ENCODE results near the gene NGF. TPM values are rescaled to one million over a fixed set of nuclear protein-coding genes. Genes with fewer than 3 reads are reported as not detected.

NGF gene
- total RNA-seq, 2 experiments from 2014 or later: not detected

DNA sequence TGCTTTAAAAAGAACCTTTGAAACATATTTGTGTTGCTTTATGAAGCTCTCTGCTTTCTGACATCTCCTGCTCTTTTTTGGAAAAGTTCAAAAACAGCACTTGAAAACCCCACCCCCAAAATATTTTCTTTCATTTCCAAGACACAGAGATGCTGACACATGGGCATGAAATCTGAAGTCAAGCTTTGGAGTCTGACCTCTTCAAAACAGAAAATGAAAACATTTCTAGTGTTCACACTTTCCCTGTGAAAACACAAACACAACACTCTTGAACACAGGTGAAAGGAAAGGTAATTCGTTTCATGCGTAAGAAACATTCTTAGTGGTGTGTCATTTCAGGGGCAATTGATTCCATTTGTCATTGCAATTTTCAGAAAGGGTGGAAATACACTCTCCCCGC, 10.8 kb downstream of the NGF start:
- no peak overlapping the region for H3K4me3 Mint-ChIP-seq
- H3K4me1 Mint-ChIP-seq: no peaks in the 10 kb centered on the region
- ATAC-seq: no peak
- peaks cover 9% of the 10 kb centered on the region for H3K27me3 Mint-ChIP-seq
- CTCF ChIA-PET: no interaction called here
- H3K27ac Mint-ChIP-seq: no peak overlapping the region
- no peaks in the 10 kb centered on the region for H3K9me3 Mint-ChIP-seq (ENCODE audit: low read depth)
- H3K36me3 Mint-ChIP-seq: no peaks in the 10 kb centered on the region
- no peak for DNase-seq

DNA sequence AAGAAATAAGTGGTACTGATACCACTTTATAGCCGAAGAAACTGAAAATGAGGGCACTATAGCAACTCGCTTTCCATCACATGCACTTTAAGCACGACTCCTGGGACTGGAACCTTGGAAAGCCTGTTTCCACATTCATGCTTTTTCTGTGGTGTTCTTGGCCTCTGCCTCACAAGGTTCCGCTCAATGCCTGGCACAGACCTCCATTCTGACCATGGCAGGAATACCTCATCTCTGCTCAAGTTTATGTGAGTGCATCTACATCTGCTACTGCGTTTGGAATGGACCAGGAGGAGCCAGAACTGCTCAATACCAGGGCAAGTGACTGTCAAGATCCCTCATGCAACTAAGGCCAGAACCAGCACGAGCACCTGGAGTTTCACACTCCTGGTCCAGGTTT, 11.6 kb downstream of the NGF start:
- peaks cover 3% of the 10 kb centered on the region for H3K27me3 Mint-ChIP-seq
- H3K9me3 Mint-ChIP-seq (ENCODE audit: low read depth): no peaks in the 10 kb centered on the region
- H3K4me1 Mint-ChIP-seq: no peaks in the 10 kb centered on the region
- ATAC-seq: no peak
- no peak overlapping the region for H3K27ac Mint-ChIP-seq
- no peak for DNase-seq
- CTCF ChIA-PET: interaction anchor here (0.9 kb wide), 1 partner anchor 143 kb away, joined by 3 read pairs; no protein-coding TSS in a partner anchor
- no peak overlapping the region for H3K4me3 Mint-ChIP-seq
- H3K36me3 Mint-ChIP-seq: no peaks in the 10 kb centered on the region

DNA sequence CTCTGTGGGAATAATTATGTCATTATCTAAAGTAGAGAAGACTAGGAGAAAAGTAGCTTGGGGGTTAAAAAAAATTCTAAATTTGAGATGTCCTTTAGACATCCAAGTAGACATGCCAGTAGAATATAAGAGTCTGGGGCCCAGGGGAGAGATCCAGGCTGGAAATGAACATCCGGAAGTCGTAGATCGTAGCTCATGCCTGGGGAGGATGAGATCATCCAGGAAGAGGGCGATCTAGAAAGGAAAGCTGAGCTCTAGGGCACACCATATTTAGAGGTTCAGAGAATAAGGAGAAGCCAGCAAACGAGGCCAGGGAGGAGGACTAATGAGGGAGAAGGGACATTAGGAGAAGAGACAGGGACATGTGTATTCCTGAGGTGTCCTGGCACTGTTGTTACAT, 12.2 kb downstream of the NGF start:
- Mint-ChIP-seq H3K36me3 (no peaks in the 10 kb centered on the region), H3K27me3 (peaks cover 3% of the 10 kb centered on the region), H3K27ac (no peak overlapping the region), H3K9me3 (ENCODE audit: low read depth) (no peaks in the 10 kb centered on the region), H3K4me3 (no peak overlapping the region), H3K4me1 (no peaks in the 10 kb centered on the region)
- CTCF ChIA-PET: interaction anchor here (0.9 kb wide), 1 partner anchor 144 kb away, joined by 3 read pairs; no protein-coding TSS in a partner anchor
- DNase-seq (no peak), ATAC-seq (no peak)

DNA sequence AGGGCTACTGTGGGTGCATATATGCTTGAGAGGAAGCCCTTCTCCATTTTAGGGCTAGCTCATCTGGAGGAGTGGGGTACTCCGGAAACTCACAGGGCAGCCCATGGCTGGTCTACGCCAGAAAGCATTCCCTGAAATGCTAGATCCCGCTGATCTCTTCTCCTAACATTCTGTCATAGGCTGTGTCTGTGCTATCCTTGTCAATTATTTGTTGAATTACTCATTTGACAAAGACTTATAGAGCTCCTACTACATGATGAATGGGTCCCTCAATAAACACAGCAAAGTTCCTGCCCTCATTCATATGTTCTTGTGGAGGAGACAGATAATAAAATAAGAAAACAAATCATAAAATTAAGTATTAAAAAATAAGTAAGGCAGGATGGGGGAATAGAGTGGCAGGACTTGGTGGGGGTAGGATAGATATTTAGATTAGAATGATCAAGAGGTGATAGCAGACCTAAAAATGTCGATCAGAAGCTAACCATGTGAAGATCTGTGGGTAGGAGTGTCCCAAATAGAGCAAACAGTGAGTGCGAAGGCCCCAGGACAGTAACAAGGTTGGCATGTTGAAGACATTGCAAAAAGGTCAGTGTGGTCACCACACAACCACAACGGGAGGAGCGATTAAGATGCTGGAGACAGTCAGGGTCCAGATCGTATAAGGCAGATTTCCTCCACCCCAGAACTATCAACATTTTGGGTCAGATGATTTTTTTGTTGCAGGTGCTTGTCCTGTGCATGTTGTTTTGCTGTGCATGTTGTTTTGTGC, 13.2 kb downstream of the NGF start:
- no peaks in the 10 kb centered on the region for H3K36me3 Mint-ChIP-seq
- DNase-seq (no peak), ATAC-seq (no peak)
- no peaks in the 10 kb centered on the region for H3K9me3 Mint-ChIP-seq (ENCODE audit: low read depth)
- no peak overlapping the region for H3K4me3 Mint-ChIP-seq
- H3K27ac Mint-ChIP-seq: no peak overlapping the region
- CTCF ChIA-PET: no interaction called here
- H3K4me1 Mint-ChIP-seq: no peaks in the 10 kb centered on the region
- peaks cover 3% of the 10 kb centered on the region for H3K27me3 Mint-ChIP-seq

DNA sequence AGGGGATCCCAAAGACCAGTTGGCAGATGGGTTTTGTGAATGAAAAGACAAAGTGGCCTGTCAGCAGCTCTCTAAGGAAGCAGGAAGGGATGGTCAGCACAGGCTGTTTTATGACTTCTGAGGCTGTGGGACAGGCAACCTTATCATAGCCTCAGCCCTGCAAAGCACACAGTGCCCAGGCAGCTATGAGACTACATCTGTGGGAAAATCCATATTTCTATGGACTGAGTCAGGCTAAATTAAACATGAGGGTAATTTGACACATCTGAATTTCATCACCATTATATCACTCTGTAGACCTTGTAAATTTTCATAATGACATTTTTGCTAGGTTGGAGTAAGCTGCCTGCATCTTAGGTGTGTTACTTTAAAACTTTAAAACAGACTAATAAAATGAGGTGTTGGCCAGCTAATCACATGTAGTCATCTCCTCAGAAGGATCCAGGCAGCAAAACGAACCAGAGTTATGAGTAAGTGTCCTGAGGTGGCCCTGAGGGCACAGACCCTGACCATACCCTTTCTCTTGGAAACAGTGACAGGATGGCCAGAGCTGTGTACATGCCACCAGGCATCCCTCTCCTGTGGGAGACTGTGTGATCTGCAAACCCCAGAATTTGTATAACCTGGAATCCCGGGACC, 14.6 kb downstream of the NGF start:
- H3K4me1 Mint-ChIP-seq: no peaks in the 10 kb centered on the region
- H3K9me3 Mint-ChIP-seq (ENCODE audit: low read depth): no peaks in the 10 kb centered on the region
- peaks cover 3% of the 10 kb centered on the region for H3K27me3 Mint-ChIP-seq
- no peak for DNase-seq
- no peak for ATAC-seq
- no peak overlapping the region for H3K4me3 Mint-ChIP-seq
- no peak overlapping the region for H3K27ac Mint-ChIP-seq
- H3K36me3 Mint-ChIP-seq: no peaks in the 10 kb centered on the region
- CTCF ChIA-PET: no interaction called here

DNA sequence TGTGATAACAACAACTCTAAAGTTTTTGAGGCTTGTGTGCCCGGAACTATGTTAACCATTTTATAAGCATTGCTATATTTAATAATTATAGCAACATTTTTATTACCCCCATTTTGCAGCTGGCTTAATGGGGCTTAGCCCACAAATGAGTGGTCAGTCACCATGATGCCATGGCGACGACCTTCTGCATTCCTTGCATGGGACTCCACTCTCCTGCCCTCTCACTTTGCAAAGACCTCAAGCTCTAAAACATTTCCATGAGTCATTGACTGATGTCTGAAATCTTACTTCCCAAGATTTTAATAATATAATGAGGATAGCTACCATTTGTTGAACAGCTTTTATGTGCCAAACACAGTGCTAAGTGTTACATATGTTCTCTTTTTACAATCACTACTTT, 15.4 kb downstream of the NGF start:
- CTCF ChIA-PET: no interaction called here
- Mint-ChIP-seq H3K36me3 (no peaks in the 10 kb centered on the region), H3K4me1 (no peaks in the 10 kb centered on the region), H3K4me3 (no peak overlapping the region), H3K9me3 (ENCODE audit: low read depth) (no peaks in the 10 kb centered on the region), H3K27me3 (peaks cover 3% of the 10 kb centered on the region), H3K27ac (no peak overlapping the region)
- no peak for ATAC-seq
- no peak for DNase-seq

DNA sequence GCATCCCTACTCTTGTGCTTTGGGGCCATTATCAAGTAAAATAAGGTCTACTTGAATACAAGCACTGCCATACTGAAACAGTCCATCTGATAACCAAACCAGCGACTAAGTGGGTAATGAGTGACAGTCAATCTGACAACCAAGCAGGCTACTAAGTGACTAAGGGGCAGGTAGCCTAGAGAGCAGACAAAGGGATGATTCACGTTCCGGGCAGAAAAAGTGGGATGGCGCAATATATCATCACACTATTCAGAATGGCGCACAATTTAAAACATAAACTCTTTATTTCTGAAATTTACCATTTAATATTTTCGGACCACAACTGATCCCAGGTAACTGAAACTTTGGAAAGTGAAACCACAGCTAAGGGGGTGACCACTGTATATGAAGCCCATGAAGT, 17.7 kb downstream of the NGF start:
- Mint-ChIP-seq H3K4me3 (no peak overlapping the region), H3K4me1 (no peaks in the 10 kb centered on the region), H3K27me3 (peaks cover 2% of the 10 kb centered on the region), H3K27ac (no peak overlapping the region), H3K36me3 (no peaks in the 10 kb centered on the region), H3K9me3 (ENCODE audit: low read depth) (no peaks in the 10 kb centered on the region)
- no peak for ATAC-seq
- CTCF ChIA-PET: no interaction called here
- no peak for DNase-seq

DNA sequence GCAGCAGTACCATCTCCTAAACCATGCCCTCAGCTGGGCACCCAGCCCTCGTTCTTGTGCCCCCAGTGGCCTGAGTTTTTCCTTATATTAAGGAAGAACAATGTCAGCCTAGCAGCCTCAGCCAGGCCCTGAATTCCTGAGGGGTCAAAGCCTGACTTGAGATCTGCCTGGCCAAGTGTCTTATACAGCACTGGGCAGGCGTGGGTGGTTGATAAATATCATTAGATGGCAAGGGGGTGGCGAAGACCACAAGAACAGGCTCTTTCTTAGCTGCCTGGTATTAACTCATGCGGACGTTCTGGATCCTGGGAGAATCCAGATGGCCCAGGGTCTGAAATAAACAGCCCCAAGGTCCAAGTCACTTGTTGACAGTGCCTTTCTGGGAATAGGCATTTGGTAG, 18.3 kb downstream of the NGF start:
- H3K27me3 Mint-ChIP-seq: peaks cover 5% of the 10 kb centered on the region

DNA sequence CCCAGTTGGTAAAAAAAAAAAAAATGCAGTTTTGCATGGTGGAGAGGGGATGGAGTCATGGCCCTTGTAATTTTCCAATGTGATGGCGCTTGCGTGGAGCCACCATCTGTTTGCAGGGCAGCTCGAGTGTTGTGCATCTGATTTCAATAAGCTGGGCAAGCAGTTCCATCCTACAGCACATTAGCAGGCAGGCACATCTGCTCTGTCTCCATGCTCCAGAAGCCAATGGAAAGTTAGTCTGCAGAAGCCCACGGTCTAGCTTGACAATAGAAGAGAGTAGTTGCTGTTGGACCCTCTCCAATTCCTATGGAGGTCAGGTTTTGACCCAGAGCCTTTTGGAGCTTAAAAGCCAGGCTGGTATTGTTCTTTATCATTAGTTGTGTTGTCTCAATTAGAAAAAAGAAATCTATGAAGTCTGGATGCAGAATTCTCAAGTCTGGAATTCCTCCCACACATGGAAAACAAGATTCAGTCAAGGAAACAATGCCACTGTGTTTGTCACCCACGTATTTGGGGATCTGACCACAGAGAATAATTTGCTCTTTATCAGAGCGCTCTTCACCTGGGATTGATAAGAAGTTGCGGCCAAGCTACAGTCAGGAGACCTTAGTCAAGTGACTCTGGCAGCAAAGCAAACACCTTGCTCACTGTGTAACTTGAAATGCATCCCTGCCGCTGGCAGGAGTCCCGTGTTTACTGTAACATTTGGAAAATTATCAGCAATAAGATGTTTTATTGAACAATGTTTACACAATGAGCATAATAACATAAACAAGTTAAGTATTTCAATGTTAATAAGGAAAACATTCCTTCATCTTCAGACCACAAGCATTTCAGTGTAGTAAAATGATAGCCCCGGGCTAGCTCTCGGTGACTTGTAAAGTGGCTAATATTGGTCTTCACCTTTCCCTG, 20.7 kb downstream of the NGF start:
- CTCF ChIA-PET: no interaction called here
- Mint-ChIP-seq H3K4me3 (no peak overlapping the region), H3K9me3 (ENCODE audit: low read depth) (no peaks in the 10 kb centered on the region), H3K4me1 (no peaks in the 10 kb centered on the region), H3K36me3 (no peaks in the 10 kb centered on the region), H3K27ac (no peak overlapping the region), H3K27me3 (peaks cover 5% of the 10 kb centered on the region)
- no peak for ATAC-seq
- no peak for DNase-seq

More for the DNA sequence above, 18.3 kb downstream of the NGF start:
- H3K27ac Mint-ChIP-seq: no peak overlapping the region
- CTCF ChIA-PET: no interaction called here
- H3K4me1 Mint-ChIP-seq: no peaks in the 10 kb centered on the region
- ATAC-seq: no peak
- no peak overlapping the region for H3K4me3 Mint-ChIP-seq
- DNase-seq: no peak
- no peaks in the 10 kb centered on the region for H3K9me3 Mint-ChIP-seq (ENCODE audit: low read depth)
- no peaks in the 10 kb centered on the region for H3K36me3 Mint-ChIP-seq

DNA sequence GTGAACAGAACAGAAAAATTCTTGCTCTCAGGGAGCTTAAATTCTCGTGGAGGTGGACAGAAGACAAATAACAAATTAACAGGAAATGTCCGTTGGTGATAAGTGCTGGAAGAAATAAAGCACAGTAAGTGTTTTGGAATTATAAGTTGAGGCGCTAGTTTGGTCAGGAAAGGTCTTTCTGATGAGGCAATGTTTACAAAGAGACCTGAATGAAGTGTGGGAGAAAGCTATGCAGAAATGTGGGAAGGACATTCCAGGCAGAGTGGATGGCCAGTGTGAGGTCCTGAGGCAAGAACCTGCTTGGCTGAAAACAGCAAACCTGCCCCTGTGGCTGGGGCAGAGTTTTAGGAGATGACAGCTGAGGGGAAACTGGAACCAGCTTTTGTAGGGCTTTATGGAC, 23.3 kb downstream of the NGF start:
- Mint-ChIP-seq H3K9me3 (ENCODE audit: low read depth) (no peaks in the 10 kb centered on the region), H3K36me3 (no peaks in the 10 kb centered on the region), H3K27ac (no peak overlapping the region), H3K4me3 (no peak overlapping the region), H3K4me1 (no peaks in the 10 kb centered on the region), H3K27me3 (peaks cover 9% of the 10 kb centered on the region)
- ATAC-seq (no peak), DNase-seq (no peak)
- CTCF ChIA-PET: no interaction called here

DNA sequence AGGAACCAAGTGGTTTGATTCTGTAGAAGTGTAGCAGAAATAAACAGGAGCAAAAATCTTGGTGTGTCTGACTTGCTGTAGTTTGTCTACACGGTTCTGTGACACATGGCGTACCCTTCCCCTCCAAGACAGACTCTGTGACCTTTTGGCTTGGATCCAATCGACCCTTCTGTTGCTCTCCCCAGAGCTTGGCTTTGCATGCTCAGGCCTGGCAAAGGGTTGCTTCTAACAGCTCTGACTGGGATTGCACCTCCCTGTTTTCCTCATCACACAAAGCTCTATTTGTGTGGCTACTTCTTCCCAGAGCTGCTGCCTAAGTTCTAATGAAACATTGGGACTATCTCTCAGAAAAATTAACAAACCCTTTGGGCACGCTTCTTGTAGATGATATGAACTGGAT, 24.0 kb downstream of the NGF start:
- Mint-ChIP-seq H3K27ac (no peak overlapping the region), H3K4me1 (no peaks in the 10 kb centered on the region), H3K9me3 (ENCODE audit: low read depth) (no peaks in the 10 kb centered on the region), H3K36me3 (no peaks in the 10 kb centered on the region), H3K4me3 (no peak overlapping the region), H3K27me3 (peaks cover 9% of the 10 kb centered on the region)
- ATAC-seq: no peak
- CTCF ChIA-PET: no interaction called here
- DNase-seq: no peak

DNA sequence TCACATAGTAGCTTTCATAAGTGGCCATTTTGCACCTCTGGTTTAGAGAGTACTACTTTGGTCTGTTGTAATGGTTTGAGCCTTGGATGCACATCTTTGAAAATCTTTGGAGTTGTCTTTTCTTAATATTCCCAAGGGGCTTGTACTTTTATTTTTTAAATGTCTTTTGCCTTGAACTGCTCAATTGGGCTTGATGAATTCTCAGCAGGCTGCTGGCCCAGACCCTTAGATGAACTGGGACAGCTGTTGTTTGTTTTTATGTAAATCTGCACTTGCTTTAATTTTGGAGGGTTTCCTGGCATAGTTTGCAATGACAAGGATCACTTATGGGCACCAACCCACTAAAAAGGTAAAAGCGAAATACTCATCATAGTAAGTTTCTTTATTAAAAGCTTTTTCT, 24.9 kb downstream of the NGF start:
- Mint-ChIP-seq H3K36me3 (no peaks in the 10 kb centered on the region), H3K9me3 (ENCODE audit: low read depth) (no peaks in the 10 kb centered on the region), H3K27ac (no peak overlapping the region), H3K4me3 (no peak overlapping the region), H3K4me1 (no peaks in the 10 kb centered on the region), H3K27me3 (peaks cover 9% of the 10 kb centered on the region)
- ATAC-seq (no peak), DNase-seq (no peak)
- CTCF ChIA-PET: no interaction called here

DNA sequence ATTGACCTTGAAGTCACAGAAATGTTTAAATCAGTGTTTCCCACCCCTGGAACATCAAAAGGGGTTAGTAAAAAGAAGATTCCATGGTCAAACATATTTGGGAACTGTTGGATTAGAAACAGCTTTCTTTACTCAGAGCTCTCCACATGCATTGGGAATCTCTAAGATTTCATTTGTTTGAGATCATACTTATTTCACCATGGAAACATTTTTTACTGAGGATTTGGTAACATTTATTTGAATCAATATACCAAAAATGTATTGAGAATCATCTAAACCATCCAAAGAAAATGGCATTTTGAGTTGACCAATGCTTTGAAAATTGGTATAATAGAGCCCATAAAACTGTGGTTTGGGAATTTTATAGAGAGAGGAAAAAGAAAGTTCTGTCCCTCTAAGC, 25.3 kb downstream of the NGF start:
- no peaks in the 10 kb centered on the region for H3K36me3 Mint-ChIP-seq
- H3K4me1 Mint-ChIP-seq: no peaks in the 10 kb centered on the region
- peaks cover 9% of the 10 kb centered on the region for H3K27me3 Mint-ChIP-seq
- no peak overlapping the region for H3K27ac Mint-ChIP-seq
- CTCF ChIA-PET: no interaction called here
- no peaks in the 10 kb centered on the region for H3K9me3 Mint-ChIP-seq (ENCODE audit: low read depth)
- no peak overlapping the region for H3K4me3 Mint-ChIP-seq
- ATAC-seq (no peak), DNase-seq (no peak)
